Uterus (tissue), 4 donors: ENCODE data around the gene ZDHHC11B. TPM values are rescaled to one million over a fixed set of nuclear protein-coding genes. Genes with fewer than 3 reads are reported as not detected.
A peak's percentile ranks its signal among the peaks of the same experiment; 100 is the strongest.

Source experiments
- DNase-seq, 2 donors: peaks; one replicate each; pipeline ENCODE4 v3.0.0-alpha.2; 2019 to 2020
- H3K27ac ChIP-seq, 2 donors: fragments of 200-600 bp; sonication (generic); 1 replicate in 1 of 2; 2 replicates in 1 of 2; pipeline ENCODE4 v1.5.1; 2016 to 2018
- H3K27me3 ChIP-seq, 2 donors: fragments of 200-600 bp; sonication (generic); one replicate each; pipeline ENCODE4 v1.5.1; 2018 to 2019; ENCODE audit warnings: control low read depth in 1 of 2
- H3K36me3 ChIP-seq, 2 donors: fragments of 200-600 bp; sonication (generic); one replicate each; pipeline ENCODE4 v1.5.1; 2019; ENCODE audit warnings: control low read depth in 1 of 2
- H3K4me1 ChIP-seq, 2 donors: fragments of 200-600 bp; sonication (generic); one replicate each; pipeline ENCODE4 v1.5.1; 2018 to 2019; ENCODE audit warnings: control low read depth in 1 of 2
- H3K4me3 ChIP-seq, 2 donors: fragments of 200-600 bp; sonication (generic); 1 replicate in 1 of 2; 2 replicates in 1 of 2; pipeline ENCODE4 v1.5.1; 2018 to 2019; ENCODE audit warnings: mild to moderate bottlenecking in 1 of 2
- H3K9me3 ChIP-seq, 2 donors: fragments of 200-600 bp; sonication (generic); one replicate each; pipeline ENCODE4 v1.5.1; 2019; ENCODE audit warnings: control low read depth in 1 of 2
- POLR2A ChIP-seq, 2 donors: fragments of 450-650 bp; IDR thresholded peaks; one replicate each; pipeline ENCODE4 v1.6.1; 2016; ENCODE audit warnings: antibody characterized with exemption in 2 of 2, mild to moderate bottlenecking in 1 of 2, moderate library complexity in 1 of 2
- intact Hi-C: fragments of 100-400 bp; cut with DNase I; formaldehyde crosslinking; loops from one replicate; pipeline ENCODE4 v1.15.1; 2023; ENCODE audit warnings: low total_unique reads
- total RNA-seq, 4 donors: library from RNA; depleted of rRNA in 3 of 4; stranded (reverse); fragments of >200 nt in 3 of 4; gene quantifications; one replicate each; pipeline versions ENCODE4 v1.1.0 to v1.2.4, GENCODE V29; 2014 to 2023
- TF ChIP-seq, protein P1 (sequence below), 4 experiments: fragments of 200-600 bp in 2 of 4; fragments of 450-650 bp in 2 of 4; sonication (generic) in 2 of 4; IDR thresholded peaks; one replicate each; pipeline ENCODE4 v1.5.1; 2016 to 2019; ENCODE audit warnings: antibody characterized with exemption in 4 of 4, mild to moderate bottlenecking in 2 of 4, moderate library complexity in 1 of 4
- donor health status: DM: yes; HTN: yes; CAD: no.

The ZDHHC11B gene
- total RNA-seq, 4 donors from 2014 or later = under 0.01 to 15.1 (median 1.5) TPM

DNA sequence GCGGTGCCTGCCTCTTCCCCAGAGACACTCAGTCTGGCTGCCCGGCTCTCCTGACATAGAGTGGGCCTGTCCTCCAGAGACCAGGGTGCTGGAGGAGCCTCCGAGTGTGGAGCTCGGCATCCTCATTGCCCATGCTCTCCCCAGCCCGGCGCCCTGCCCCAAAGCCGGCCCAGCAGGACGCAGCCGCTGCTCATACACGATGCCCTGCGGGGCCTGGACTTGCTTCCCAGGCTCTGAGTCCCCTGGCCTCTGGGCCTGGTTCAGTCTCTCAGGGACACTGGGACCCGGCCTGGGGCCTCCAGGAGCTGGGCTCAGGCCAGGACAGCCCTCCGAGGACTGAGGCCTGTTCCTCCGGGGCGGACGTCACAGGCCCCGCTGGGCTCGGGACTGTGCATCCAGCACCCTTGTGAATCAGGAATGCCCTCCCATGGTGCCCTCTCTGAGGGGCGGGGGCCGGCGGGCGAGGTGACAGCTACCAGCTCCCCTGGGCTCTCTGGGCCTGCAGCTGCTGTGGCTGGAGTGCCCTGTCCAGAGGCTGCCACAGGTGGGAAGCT lies 114.6 kb downstream of the ZDHHC11B start:
- Histone ChIP-seq H3K36me3 (no peaks in the 10 kb centered on the region), H3K27me3 (no peaks in the 10 kb centered on the region), H3K4me3 (no peak overlapping the region), H3K9me3 (no peaks in the 10 kb centered on the region), H3K27ac (no peak overlapping the region), H3K4me1 (peaks cover 0 to 24% of the 10 kb centered on the region in 2 donors)
- intact Hi-C loops = loop anchor here (10.0 kb wide), 1 partner anchor 235 kb away; no protein-coding TSS in a partner anchor
- no peak for TF ChIP-seq POLR2A (IDR thresholded peaks at IDR 0.05)
- TF ChIP-seq, protein P1, sequence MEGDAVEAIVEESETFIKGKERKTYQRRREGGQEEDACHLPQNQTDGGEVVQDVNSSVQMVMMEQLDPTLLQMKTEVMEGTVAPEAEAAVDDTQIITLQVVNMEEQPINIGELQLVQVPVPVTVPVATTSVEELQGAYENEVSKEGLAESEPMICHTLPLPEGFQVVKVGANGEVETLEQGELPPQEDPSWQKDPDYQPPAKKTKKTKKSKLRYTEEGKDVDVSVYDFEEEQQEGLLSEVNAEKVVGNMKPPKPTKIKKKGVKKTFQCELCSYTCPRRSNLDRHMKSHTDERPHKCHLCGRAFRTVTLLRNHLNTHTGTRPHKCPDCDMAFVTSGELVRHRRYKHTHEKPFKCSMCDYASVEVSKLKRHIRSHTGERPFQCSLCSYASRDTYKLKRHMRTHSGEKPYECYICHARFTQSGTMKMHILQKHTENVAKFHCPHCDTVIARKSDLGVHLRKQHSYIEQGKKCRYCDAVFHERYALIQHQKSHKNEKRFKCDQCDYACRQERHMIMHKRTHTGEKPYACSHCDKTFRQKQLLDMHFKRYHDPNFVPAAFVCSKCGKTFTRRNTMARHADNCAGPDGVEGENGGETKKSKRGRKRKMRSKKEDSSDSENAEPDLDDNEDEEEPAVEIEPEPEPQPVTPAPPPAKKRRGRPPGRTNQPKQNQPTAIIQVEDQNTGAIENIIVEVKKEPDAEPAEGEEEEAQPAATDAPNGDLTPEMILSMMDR (IDR thresholded peaks at IDR 0.05) = no peak
- DNase-seq = no peak

DNA sequence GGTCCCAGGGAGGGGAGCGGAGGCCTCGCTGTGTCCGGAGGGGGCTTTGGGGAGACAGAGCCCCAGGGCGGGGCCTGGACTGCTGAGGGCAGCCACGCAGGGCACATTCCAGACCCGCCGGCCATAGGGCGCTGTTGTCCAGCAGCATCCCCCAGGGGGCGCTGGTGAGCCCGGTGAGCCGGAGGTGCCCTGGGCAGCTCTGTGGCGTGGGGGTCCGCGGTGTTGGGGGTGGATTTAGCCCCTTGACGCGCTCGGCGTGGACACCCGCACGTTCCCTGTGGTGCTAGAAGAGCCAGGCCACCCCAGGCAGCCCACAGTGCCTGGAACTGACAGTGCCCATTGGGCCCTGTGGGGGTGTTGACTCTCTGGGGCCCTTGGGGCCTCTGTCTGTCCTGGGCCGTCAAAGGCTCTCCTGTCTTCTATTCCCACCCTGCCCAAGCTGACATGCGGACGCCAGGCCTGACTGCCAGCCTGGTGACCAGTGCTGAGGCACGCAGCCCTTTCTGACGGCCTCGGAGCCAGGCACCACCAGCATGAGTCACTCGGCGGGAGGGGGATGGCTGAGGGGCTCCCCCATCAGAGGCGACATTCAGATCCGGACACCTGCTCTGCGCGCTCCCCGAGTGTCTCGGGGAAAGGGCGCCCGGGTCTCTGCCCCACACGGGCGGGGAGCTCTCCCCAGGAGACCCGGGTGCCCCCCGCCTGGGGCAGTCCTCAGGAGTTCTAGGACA lies 115.3 kb downstream of the ZDHHC11B start:
- Histone ChIP-seq H3K4me3 (no peak overlapping the region), H3K27me3 (no peaks in the 10 kb centered on the region), H3K9me3 (no peaks in the 10 kb centered on the region), H3K36me3 (no peaks in the 10 kb centered on the region), H3K4me1 (peaks cover 0 to 21% of the 10 kb centered on the region in 2 donors), H3K27ac (no peak overlapping the region)
- TF ChIP-seq, protein P1 (IDR thresholded peaks at IDR 0.05) = peak; percentile 32 to 51 (median 48)
- TF ChIP-seq POLR2A (IDR thresholded peaks at IDR 0.05) = no peak
- no peak for DNase-seq
- intact Hi-C loops = no loop called here

DNA sequence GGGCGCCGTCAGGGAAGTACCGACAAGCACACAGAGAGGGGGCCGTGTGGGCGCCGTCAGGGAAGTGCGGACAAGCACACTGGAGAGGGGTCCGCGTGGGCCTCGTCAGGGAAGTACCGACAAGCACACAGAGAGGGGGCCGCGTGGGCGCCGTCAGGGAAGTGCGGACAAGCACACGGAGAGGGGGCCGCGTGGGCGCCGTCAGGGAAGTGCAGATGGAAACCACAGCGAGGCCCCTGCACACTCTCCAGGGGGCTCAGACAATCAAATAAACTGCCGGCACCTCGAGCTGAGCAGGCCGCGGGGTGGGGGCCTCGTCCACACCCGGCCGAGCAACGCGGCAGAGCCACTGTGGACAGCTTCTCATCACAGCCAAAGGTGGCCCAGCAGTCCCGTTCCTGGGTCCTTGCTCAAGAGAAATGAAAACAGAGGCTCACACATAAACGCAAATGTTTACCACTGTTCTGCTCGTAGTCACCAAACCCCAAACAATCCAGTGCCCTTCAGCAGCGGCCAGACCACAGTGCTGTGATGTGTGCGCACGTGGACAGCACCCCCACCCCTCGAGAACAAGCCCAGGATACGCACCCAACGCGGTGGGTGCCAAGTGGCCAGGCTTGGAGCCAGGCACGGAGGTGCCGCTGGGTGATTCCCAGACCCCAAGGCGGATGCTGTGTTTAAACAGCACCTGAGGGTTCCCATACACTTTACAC lies 116.1 kb downstream of the ZDHHC11B start:
- no peaks in the 10 kb centered on the region for H3K36me3 ChIP-seq
- intact Hi-C loops = no loop called here
- no peaks in the 10 kb centered on the region for H3K27me3 ChIP-seq
- H3K4me1 ChIP-seq = peaks cover 0 to 14% of the 10 kb centered on the region in 2 donors
- H3K4me3 ChIP-seq = no peak overlapping the region
- DNase-seq = no peak
- H3K27ac ChIP-seq = no peak overlapping the region
- no peaks in the 10 kb centered on the region for H3K9me3 ChIP-seq
- TF ChIP-seq, protein P1 (IDR thresholded peaks at IDR 0.05) = no peak
- no peak for TF ChIP-seq POLR2A (IDR thresholded peaks at IDR 0.05)

DNA sequence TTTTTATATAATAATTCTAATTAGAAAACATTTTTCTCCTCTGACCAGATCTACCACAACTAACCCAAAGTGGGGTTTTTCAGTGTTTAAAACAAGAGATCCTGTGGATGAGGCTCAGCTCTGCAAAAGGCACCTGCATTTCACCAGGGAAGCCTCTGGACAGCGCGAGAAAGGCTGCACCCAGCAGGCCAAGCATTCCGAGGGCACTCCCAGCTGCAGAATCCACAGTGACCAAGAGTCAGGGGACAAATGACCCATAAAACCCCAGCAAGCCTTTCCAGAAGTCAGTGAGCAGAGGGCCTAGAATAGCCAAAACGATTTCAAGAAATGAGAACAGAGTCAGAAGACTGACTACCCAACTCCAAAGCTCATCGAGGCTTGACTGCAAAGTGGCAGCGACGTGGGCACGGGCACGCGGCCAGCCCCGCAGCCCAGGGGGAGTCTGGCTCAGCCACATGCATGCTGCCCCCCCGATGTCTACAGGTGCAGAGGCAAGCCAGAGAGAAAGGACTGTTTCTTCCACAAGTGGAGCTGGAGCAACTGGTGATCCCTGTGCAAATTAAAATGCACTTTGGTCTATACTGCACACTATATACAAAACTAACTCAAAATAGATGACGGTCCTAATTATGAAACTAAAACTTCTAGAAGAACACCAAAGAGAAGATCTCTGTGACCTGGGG lies 117.6 kb downstream of the ZDHHC11B start:
- DNase-seq = no peak
- TF ChIP-seq, protein P1 (IDR thresholded peaks at IDR 0.05) = no peak
- TF ChIP-seq POLR2A (IDR thresholded peaks at IDR 0.05) = no peak
- Histone ChIP-seq H3K4me1 (no peaks in the 10 kb centered on the region), H3K4me3 (no peak overlapping the region), H3K27ac (no peak overlapping the region), H3K27me3 (no peaks in the 10 kb centered on the region), H3K9me3 (no peaks in the 10 kb centered on the region), H3K36me3 (no peaks in the 10 kb centered on the region)
- intact Hi-C loops = no loop called here
